Mesendoderm (in vitro differentiated cells): ENCODE results near the gene STYX.

Source experiments
- DNase-seq: peaks from one replicate; pipeline ENCODE4 v3.0.0; 2013
- H2AK5ac ChIP-seq: 2 replicates; pipeline ENCODE4 v1.6.1; 2013; ENCODE audit warnings: low read length, inconsistent platforms
- H2BK120ac ChIP-seq: 2 replicates; pipeline ENCODE4 v1.6.1; 2013; ENCODE audit warnings: low read depth, mild to moderate bottlenecking, low read length, moderate library complexity, mixed read lengths
- H2BK15ac ChIP-seq: replicated peaks from 2 replicates; pipeline ENCODE4 v1.6.1; 2013; ENCODE audit warnings: low read depth, mild to moderate bottlenecking, moderate library complexity
- H2BK5ac ChIP-seq: 2 replicates; pipeline ENCODE4 v1.6.1; 2013; ENCODE audit warnings: low read length, inconsistent platforms
- H3K18ac ChIP-seq: 2 replicates; pipeline ENCODE4 v1.6.1; 2013; ENCODE audit warnings: mild to moderate bottlenecking, low read length, mixed read lengths
- H3K23ac ChIP-seq: one replicate; pipeline ENCODE4 v1.6.1; 2013; ENCODE audit warnings: low read length
- H3K27ac ChIP-seq: 2 replicates; pipeline ENCODE4 v1.5.1; 2013; ENCODE audit warnings: low read depth, mild to moderate bottlenecking, inconsistent platforms, low read length, moderate library complexity
- H3K27me3 ChIP-seq: 2 replicates; pipeline ENCODE4 v1.6.1; 2013; ENCODE audit warnings: low read length, control low read depth, mild to moderate bottlenecking, inconsistent platforms; ENCODE audit not compliant: insufficient read depth, poor library complexity
- H3K36me3 ChIP-seq: 2 replicates; pipeline ENCODE4 v1.6.1; 2013; ENCODE audit warnings: low read length, inconsistent platforms; ENCODE audit not compliant: control insufficient read depth, insufficient read depth
- H3K4ac ChIP-seq: one replicate; pipeline ENCODE4 v1.6.1; 2013; ENCODE audit warnings: low read depth, mild to moderate bottlenecking, low read length, moderate library complexity
- H3K4me1 ChIP-seq: 2 replicates; pipeline ENCODE4 v1.6.1; 2013; ENCODE audit warnings: low read depth, low read length, inconsistent platforms; ENCODE audit not compliant: control insufficient read depth
- H3K4me2 ChIP-seq: 2 replicates; pipeline ENCODE4 v1.6.1; 2013; ENCODE audit warnings: low read length
- H3K4me3 ChIP-seq: 2 replicates; pipeline ENCODE4 v1.5.1; 2013; ENCODE audit warnings: mild to moderate bottlenecking, low read length
- H3K56ac ChIP-seq: one replicate; pipeline ENCODE4 v1.6.1; 2013; ENCODE audit warnings: low read length
- H3K79me1 ChIP-seq: 2 replicates; pipeline ENCODE4 v1.6.1; 2013; ENCODE audit warnings: low read length, inconsistent platforms
- H3K79me2 ChIP-seq: 2 replicates; pipeline ENCODE4 v1.6.1; 2013; ENCODE audit warnings: mild to moderate bottlenecking, low read length; ENCODE audit not compliant: control insufficient read depth, insufficient read depth
- H3K9ac ChIP-seq: 2 replicates; pipeline ENCODE4 v1.6.1; 2013; ENCODE audit warnings: low read length, inconsistent platforms
- H4K5ac ChIP-seq: one replicate; pipeline ENCODE4 v1.6.1; 2013; ENCODE audit warnings: low read length
- H4K8ac ChIP-seq: one replicate; pipeline ENCODE4 v1.6.1; 2013; ENCODE audit warnings: low read depth, mild to moderate bottlenecking, control low read depth, low read length, moderate library complexity
- WGBS: extraction: QIAGEN DNeasy Blood & Tissue Kit; methylation state at CpG from one replicate; pipeline ENCODE4 v1.1.7; 2013; ENCODE audit warnings: low lambda C conversion rate, missing lambda C conversion rate; ENCODE audit not compliant: insufficient coverage; ENCODE audit errors: extremely low coverage; 5-methylcytosine and 5-hydroxymethylcytosine counted together

Gene STYX

DNA sequence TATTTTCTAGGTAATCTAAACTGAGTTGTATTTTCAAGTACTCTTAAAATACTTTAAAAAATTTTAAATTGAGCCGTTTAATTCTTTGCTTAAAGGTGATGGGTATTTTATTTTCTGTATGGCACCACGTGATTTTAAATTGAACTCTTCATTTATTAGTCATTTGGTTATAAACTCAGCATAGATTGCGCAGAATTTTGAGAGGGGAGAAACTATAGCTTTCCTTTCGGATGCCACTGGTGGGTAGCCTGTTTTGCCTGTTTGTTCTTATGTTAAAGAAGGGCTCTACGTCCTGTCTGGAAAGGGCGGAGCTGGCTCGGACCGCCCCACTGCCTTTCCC lies 411 bp upstream of the STYX start:
- Histone ChIP-seq H3K4me3 (no peak overlapping the region), H3K4me2 (no peak overlapping the region), H3K23ac (no peak overlapping the region), H2BK5ac (no peak overlapping the region), H3K79me1 (peaks cover 2% of the 10 kb centered on the region), H3K27ac (no peak overlapping the region), H2BK120ac (no peak overlapping the region), H3K4me1 (no peaks in the 10 kb centered on the region), H3K4ac (no peak overlapping the region), H3K56ac (no peak overlapping the region), H3K9ac (no peak overlapping the region), H3K27me3 (no peaks in the 10 kb centered on the region), H3K79me2 (peaks cover 17% of the 10 kb centered on the region), H2AK5ac (no peak overlapping the region), H4K8ac (no peak overlapping the region), H3K18ac (no peak overlapping the region), H4K5ac (no peak overlapping the region), H3K36me3 (no peaks in the 10 kb centered on the region), H2BK15ac (no peak overlapping the region)
- WGBS: no CpG with 5 or more reads among the region's 8 CpGs
- DNase-seq: no peak

DNA sequence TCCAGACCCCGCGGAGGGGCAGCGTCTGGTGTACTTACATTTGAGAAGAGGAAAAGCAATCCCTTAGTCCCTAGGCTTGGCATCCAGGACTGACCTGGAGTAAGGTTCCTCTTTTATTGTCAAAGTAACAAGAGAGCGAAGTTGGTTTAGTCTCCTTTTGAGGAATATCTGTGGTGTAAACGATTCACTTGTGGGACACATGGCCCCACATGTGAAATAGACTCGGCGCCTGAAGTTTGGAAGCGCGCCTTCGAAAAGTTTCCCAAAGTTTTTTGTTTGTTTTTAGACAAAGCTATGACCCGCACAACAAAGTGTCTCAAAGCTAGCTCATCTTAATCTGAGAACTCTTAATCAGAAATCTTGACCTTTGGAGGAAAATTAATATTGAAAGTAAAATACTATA lies 744 bp downstream of the STYX start:
- no peak overlapping the region for H2AK5ac ChIP-seq
- no peaks in the 10 kb centered on the region for H3K36me3 ChIP-seq
- no CpG with 5 or more reads among the region's 11 CpGs for WGBS
- peak overlapping the region; percentile 20 for H2BK5ac ChIP-seq
- no peak overlapping the region for H2BK15ac ChIP-seq
- no peak overlapping the region for H2BK120ac ChIP-seq
- peaks cover 3% of the 10 kb centered on the region for H3K79me1 ChIP-seq
- no peaks in the 10 kb centered on the region for H3K27me3 ChIP-seq
- no peak overlapping the region for H3K23ac ChIP-seq
- no peak overlapping the region for H4K5ac ChIP-seq
- peak overlapping the region; percentile 62 for H3K4me2 ChIP-seq
- H3K4me3 ChIP-seq: peak overlapping the region; percentile 87
- peak overlapping the region; percentile 98 for H3K9ac ChIP-seq
- H3K27ac ChIP-seq: peak overlapping the region; percentile 89
- H3K4me1 ChIP-seq: peaks cover 2% of the 10 kb centered on the region
- DNase-seq: no peak
- H3K79me2 ChIP-seq: peaks cover 17% of the 10 kb centered on the region
- H4K8ac ChIP-seq: no peak overlapping the region
- H3K56ac ChIP-seq: peak overlapping the region; percentile 96
- peak overlapping the region; percentile 52 for H3K18ac ChIP-seq
- no peak overlapping the region for H3K4ac ChIP-seq

DNA sequence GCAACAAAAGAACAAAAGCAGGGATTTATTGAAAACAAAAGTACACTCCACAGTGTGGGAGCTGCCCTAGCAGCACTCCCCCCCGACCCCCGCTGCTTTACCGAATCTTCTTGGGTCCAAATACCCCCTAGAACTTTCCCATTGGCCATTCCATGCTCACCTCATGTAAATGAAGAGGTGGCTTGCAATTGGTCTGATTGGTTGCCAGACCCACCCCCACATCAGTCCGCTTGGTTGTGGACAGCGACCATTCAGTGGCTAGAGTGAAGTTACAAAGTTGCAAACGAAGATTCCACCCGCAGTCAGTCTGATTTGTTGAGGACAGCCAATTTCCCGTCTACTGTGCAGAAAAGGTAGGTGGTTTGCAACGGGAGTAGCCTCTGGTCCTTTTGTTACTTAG lies 3.9 kb downstream of the STYX start:
- no peak overlapping the region for H3K4ac ChIP-seq
- no peak overlapping the region for H2BK15ac ChIP-seq
- H3K4me1 ChIP-seq: peaks cover 2% of the 10 kb centered on the region
- no peak overlapping the region for H3K23ac ChIP-seq
- no peak overlapping the region for H3K4me2 ChIP-seq
- no peak overlapping the region for H3K4me3 ChIP-seq
- H3K79me2 ChIP-seq: peaks cover 30% of the 10 kb centered on the region
- no peaks in the 10 kb centered on the region for H3K27me3 ChIP-seq
- no CpG with 5 or more reads among the region's 9 CpGs for WGBS
- no peak overlapping the region for H2BK5ac ChIP-seq
- H3K18ac ChIP-seq: no peak overlapping the region
- no peak overlapping the region for H2BK120ac ChIP-seq
- H3K9ac ChIP-seq: no peak overlapping the region
- H3K27ac ChIP-seq: no peak overlapping the region
- H2AK5ac ChIP-seq: no peak overlapping the region
- peaks cover 3% of the 10 kb centered on the region for H3K79me1 ChIP-seq
- H4K5ac ChIP-seq: no peak overlapping the region
- no peaks in the 10 kb centered on the region for H3K36me3 ChIP-seq
- peak; percentile 23 for DNase-seq
- no peak overlapping the region for H3K56ac ChIP-seq
- H4K8ac ChIP-seq: no peak overlapping the region

DNA sequence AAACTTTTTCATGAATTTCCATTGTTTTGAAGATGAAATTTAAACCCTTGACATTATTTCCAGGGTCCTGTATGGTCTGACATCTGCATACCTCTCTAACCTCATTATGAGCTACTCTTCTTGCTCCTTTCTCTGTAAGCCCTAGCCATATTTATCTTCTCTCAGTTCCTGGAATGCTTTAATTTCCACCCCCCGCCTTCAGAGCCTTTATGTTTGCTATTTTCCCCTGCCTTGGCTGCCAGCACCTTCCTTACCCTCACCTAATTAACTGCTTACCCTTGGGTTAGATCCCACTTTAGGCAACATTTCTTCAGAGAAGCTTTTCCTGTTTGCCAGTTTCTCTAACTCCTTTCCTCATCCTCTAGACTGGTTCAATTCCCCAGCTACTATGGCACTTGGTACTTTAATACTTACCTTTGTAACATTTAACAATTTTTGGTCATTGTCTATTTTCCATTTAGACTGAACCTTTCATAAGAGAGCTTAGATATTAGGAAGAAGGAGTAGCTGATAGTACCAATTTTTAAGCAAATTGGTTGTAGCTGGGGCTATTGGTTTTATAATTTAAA lies 6.0 kb downstream of the STYX start:
- Histone ChIP-seq H3K4ac (no peak overlapping the region), H4K8ac (no peak overlapping the region), H4K5ac (no peak overlapping the region), H2AK5ac (no peak overlapping the region), H3K27me3 (no peaks in the 10 kb centered on the region), H3K56ac (no peak overlapping the region), H3K9ac (no peak overlapping the region), H3K27ac (no peak overlapping the region), H2BK15ac (no peak overlapping the region), H2BK120ac (no peak overlapping the region), H3K18ac (no peak overlapping the region), H3K79me2 (peaks cover 28% of the 10 kb centered on the region), H2BK5ac (no peak overlapping the region), H3K4me2 (no peak overlapping the region), H3K36me3 (no peaks in the 10 kb centered on the region), H3K79me1 (peaks cover 3% of the 10 kb centered on the region), H3K4me3 (no peak overlapping the region), H3K23ac (no peak overlapping the region), H3K4me1 (peaks cover 2% of the 10 kb centered on the region)
- DNase-seq: peak; percentile 64
- WGBS: no CpG with 5 or more reads among the region's 1 CpG

DNA sequence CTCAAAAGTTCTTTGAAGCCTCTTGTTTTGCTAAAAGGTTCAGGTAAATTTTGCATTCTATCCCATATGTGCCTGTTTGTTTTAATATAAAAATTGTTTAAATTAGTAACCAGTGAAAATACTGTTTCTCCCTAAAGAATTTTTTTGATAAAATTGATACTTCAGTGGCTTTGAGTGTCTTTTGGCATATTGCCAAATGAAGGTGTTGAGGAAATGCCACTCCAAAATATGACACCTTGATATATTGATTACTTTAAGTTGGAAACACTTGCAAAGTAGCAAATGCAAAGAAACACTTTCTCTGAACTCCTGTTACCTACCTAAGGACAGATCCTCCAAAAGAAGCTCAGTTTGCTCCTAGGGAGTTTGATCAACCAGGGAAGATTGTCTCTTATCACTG lies 8.4 kb downstream of the STYX start:
- no peak overlapping the region for H3K4ac ChIP-seq
- no peak overlapping the region for H2BK5ac ChIP-seq
- DNase-seq: no peak
- no peak overlapping the region for H2AK5ac ChIP-seq
- no peaks in the 10 kb centered on the region for H3K27me3 ChIP-seq
- H3K9ac ChIP-seq: no peak overlapping the region
- no peak overlapping the region for H4K5ac ChIP-seq
- H2BK15ac ChIP-seq: no peak overlapping the region
- H3K56ac ChIP-seq: no peak overlapping the region
- no peaks in the 10 kb centered on the region for H3K36me3 ChIP-seq
- peaks cover 2% of the 10 kb centered on the region for H3K4me1 ChIP-seq
- peaks cover 29% of the 10 kb centered on the region for H3K79me2 ChIP-seq
- no peak overlapping the region for H2BK120ac ChIP-seq
- H3K23ac ChIP-seq: no peak overlapping the region
- no peak overlapping the region for H4K8ac ChIP-seq
- H3K27ac ChIP-seq: no peak overlapping the region
- no peak overlapping the region for H3K18ac ChIP-seq
- H3K79me1 ChIP-seq: peaks cover 5% of the 10 kb centered on the region
- no peak overlapping the region for H3K4me3 ChIP-seq
- no peak overlapping the region for H3K4me2 ChIP-seq

DNA sequence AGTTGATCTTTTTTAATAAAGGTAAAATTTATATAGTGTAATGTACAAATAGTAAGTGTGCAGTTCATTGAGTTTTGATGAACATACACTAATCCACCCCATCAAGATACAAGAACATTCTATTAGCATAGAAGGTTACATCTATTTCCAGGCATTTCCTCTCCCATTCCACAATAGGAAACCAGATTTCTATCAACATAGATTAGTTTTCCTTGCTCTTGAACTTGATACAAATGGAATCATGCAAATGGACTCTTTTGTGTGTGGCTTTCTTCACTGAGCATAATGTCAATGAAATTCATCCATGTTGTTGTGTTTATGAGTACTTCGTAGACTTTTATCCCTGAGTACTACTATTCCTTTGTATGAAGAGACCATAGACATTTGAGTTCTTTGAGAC lies 10.8 kb downstream of the STYX start:
- no CpG with 5 or more reads among the region's 1 CpG for WGBS
- Histone ChIP-seq H3K56ac (no peak overlapping the region), H2BK120ac (no peak overlapping the region), H3K23ac (no peak overlapping the region), H3K4me2 (no peak overlapping the region), H2BK15ac (no peak overlapping the region), H3K27ac (no peak overlapping the region), H3K27me3 (no peaks in the 10 kb centered on the region), H3K4me3 (no peak overlapping the region), H3K9ac (no peak overlapping the region), H4K8ac (no peak overlapping the region), H4K5ac (no peak overlapping the region), H3K79me2 (peaks cover 29% of the 10 kb centered on the region), H3K4me1 (no peaks in the 10 kb centered on the region), H2BK5ac (no peak overlapping the region), H3K18ac (no peak overlapping the region), H3K79me1 (peaks cover 3% of the 10 kb centered on the region), H3K36me3 (no peaks in the 10 kb centered on the region), H2AK5ac (no peak overlapping the region), H3K4ac (no peak overlapping the region)
- DNase-seq: no peak
